ENCODE results near the gene RAN.
"Not testable (repeated sequence)": the region's sequence is repeated elsewhere in the genome, so short reads cannot be mapped to it uniquely, and the experiment has no call there.

- TF ChIP-seq, protein P1, sequence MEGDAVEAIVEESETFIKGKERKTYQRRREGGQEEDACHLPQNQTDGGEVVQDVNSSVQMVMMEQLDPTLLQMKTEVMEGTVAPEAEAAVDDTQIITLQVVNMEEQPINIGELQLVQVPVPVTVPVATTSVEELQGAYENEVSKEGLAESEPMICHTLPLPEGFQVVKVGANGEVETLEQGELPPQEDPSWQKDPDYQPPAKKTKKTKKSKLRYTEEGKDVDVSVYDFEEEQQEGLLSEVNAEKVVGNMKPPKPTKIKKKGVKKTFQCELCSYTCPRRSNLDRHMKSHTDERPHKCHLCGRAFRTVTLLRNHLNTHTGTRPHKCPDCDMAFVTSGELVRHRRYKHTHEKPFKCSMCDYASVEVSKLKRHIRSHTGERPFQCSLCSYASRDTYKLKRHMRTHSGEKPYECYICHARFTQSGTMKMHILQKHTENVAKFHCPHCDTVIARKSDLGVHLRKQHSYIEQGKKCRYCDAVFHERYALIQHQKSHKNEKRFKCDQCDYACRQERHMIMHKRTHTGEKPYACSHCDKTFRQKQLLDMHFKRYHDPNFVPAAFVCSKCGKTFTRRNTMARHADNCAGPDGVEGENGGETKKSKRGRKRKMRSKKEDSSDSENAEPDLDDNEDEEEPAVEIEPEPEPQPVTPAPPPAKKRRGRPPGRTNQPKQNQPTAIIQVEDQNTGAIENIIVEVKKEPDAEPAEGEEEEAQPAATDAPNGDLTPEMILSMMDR (IDR thresholded peaks at IDR 0.05): not testable (repeated sequence)
- TF ChIP-seq POLR2AphosphoS5 (IDR thresholded peaks at IDR 0.05; ENCODE audit: low read depth, low read length); REST (IDR thresholded peaks at IDR 0.05; ENCODE audit: insufficient read depth in 1 of 2, low read depth in 2 of 2, low read length in 1 of 2); SIN3A (IDR thresholded peaks at IDR 0.05; ENCODE audit: borderline replicate concordance, insufficient read depth, low read depth, low read length); TCF7L2 (IDR thresholded peaks at IDR 0.05; ENCODE audit: low read depth, low read length): not testable (repeated sequence)
Observed at GRCh38 chr12:130862771-130863170, 9.1 kb upstream of the RAN start.
